HG03354 (cell line): ENCODE measurements around the gene EPHA3.
"Not testable (repeated sequence)": the region's sequence is repeated elsewhere in the genome, so short reads cannot be mapped to it uniquely, and the experiment has no call there.

ENCODE experiments used
- ATAC-seq: cut with Tn5 transposase; IDR thresholded peaks from one replicate; pipeline ENCODE4 v1.9.1; 2021; ENCODE audit warnings: mild to moderate bottlenecking; ENCODE audit not compliant: unreplicated experiment, poor library complexity, severe bottlenecking

The EPHA3 gene

DNA sequence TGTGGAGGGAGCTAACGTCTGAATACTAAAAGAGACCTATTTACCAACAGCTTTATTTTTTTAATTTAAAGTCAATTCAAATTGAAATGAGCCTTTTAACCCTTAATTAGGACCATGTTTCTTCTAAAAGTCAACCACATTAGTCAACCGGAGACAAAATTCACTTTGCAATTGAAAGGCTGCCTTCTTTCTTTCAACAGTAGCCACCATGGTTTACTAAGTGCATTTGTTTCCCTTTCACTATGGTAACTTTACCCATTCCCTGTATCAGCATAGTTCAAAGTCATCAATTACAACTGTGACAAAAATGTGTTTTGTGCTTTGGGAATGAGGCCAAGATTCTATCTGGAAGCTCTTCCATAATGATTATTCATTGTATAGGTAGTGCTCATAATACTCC is 225.4 kb downstream of the EPHA3 start:
- no peak for ATAC-seq

DNA sequence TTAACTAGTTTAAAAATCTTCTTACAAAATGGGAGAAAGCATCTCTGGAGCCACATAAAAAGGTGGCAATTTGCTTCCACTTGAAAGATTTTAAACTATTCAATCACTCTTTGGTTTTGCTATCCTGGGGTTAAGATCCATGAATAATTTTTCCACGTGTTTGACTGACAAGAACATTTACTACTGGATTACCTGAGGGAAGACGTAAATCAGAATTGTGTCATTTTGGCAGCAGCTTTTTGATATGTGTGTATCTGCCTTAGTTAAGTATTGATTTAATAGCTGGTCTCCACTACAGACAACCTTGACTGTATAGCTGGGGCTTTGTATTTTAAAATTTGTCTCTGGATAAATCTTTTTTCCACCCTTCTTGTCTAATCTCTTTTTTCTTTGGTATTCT is 228.3 kb downstream of the EPHA3 start:
- no peak for ATAC-seq

DNA sequence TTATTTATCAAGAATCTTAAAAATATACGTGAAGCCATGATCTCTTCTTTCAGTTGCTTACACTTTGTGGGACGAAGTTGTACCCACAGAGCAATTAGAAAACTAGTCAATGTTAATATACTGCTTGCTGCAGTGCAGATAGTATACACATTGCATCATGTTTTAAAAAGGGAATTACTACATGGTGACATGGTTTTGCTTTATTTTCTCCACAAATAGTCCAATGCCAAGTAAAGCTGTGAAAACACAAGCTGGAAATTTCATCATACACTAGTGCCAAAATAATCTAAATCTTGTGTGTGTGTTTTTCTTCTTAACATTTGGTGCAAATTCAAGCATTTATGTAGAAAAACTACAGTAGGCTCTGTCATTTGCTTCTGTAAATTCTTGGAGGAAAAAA is 233.0 kb downstream of the EPHA3 start:
- no peak for ATAC-seq

DNA sequence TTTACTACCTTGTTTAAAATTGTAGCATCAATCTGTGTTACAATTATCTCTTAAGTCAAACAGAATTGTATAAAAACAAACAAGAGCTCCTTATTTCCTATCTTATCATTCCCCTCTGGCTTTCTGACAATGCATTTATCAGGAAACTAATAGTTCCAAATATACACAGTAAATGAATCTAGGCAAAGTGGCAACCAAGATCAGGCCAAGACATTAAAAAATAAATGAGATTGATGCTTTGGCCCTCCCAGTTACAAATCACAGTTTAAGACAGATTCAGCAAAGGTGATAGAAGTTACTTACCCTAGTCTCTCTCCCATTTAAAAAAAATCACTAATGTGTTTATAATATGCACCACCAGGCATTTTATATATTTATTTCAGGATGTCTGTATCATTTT is 236.7 kb downstream of the EPHA3 start:
- no peak for ATAC-seq

DNA sequence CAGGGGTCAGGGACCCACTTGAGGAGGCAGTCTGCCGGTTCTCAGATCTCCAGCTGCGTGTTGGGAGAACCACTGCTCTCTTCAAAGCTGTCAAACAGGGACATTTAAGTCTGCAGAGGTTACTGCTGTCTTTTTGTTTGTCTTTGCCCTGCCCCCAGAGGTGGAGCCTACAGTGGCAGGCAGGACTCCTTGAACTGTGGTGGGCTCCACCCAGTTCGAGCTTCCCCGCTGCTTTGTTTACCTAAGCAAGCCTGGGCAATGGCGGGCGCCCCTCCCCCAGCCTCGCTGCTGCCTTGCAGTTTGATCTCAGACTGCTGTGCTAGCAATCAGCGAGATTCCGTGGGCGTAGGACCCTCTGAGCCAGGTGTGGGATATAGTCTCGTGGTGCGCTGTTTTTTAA is 243.5 kb downstream of the EPHA3 start:
- ATAC-seq = not testable (repeated sequence)

DNA sequence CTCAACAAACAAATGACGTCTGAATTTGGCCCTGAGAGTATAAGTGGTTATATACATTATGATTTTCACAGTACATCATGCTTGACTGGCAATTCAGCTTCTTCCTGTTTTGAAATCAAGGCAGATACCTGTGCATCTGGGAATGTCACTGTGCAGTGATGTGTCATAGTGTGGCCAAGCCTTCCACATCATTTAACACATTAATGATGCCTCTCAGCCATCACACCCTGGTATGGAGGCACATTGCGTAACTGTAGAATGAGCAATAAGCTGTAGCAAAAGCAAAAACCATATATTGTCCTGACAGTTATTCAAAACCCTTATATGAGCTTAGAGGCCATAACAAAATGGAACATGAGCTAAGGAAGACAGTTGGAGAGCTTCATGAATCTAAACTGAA is 246.0 kb downstream of the EPHA3 start:
- ATAC-seq = no peak

DNA sequence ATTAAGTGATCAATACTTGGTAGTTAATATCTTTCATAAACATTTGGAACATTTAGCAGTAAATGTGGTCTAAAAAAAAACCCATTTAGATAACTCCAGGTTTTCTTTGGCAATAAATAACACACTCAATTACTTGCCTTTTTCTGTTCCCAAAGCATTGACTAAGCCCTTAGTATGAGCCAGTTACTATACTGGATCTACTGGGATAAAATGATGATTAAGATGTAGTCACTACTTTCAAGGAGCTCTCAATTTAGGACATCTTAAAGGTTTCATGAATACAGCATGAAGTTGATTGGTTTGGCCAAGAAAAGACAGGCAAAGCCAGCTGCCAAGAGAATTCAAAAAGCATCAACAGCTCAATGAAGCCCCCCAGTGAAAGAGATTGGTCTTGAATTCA is 250.9 kb downstream of the EPHA3 start:
- ATAC-seq = no peak

DNA sequence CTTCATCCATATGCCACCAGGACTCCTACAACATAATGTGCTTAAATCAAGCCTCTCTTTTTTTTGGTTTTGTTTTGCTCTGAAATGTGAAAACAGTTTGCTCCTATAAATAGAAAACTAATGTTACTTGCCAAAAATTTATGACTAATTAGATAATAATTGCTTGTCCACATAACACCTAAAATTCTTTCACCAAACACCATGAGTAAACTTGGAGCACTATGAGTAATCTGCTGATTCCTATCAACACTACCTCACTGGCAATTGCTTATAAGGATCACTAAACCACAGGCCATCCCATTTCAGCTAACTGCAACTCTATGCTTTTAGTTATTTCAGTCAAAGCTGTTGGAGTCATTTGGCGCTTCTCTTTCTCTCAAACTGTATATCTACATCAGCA is 252.7 kb downstream of the EPHA3 start:
- ATAC-seq = no peak

DNA sequence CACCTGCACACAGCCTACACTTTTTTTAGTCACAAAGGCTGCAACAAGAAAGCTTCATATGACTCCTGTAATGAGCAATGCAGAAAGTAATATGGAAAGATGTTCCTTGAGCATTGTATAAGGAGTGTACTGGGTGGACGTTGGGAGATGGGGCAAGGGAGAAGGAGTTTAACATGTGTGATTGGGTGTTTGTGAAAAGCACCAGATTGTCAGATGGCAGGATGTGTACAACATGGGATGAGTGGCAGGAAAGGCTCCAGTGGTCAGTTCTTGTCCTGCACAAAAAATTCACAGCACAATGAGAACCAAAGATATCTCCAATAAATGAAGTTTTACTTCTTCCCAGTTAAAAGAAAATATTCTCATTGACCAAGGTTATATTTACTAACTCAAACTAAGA is 255.1 kb downstream of the EPHA3 start:
- no peak for ATAC-seq

DNA sequence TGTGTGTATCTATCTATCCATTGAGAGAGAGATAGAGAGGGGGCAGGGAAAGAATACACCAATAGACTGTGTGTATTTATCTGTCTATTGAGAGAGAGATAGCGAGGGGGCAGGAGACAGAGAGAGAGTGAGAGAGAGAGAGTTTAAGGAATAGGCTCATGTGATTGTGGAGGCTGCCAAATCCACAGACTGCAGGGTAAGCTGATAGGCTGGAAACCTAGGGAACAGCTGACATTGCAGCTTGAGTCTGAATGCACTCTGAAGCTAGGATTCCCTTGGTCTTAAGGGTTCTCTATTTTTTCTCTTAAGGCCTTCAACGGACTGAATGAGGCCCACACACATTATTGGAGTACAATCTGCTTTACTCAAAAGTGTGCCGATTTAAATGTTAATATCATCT is 255.8 kb downstream of the EPHA3 start:
- no peak for ATAC-seq

DNA sequence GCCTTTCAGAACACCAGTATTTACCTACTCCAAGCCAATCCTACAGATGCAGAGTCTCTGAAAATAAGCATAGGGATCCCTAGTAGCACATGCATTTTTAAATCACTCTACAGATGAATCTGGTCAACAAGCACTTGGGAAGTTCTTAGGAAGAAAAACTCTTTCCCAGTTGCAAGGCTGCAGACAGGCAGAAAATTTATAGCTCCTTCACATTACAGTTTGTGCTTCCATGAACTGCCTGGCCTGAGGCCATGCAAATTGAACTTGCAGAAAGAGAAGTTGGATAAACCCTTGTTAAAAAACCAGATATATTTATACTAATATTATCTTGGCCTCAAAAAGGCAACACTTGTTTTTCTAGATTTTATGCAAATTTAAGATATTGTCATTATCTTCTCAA is 256.9 kb downstream of the EPHA3 start:
- no peak for ATAC-seq

DNA sequence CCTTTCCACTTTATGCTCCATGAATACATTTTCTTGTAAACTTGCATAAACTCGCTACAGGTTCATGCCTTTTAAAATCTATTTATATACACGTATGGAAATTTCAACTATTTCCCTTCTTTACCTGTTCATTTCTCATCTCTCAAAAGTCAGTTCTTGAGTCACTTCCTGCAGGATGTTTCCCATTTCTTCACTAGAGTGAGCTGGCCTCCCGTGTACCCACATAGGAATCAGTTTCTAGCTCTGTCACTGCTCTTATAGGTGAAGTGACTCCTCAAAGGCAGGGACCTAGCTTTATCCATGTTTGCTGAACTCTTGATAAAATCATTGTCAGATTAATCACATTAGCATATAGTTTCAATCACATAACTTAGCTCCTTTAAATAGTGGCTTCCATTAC is 259.7 kb downstream of the EPHA3 start:
- no peak for ATAC-seq

DNA sequence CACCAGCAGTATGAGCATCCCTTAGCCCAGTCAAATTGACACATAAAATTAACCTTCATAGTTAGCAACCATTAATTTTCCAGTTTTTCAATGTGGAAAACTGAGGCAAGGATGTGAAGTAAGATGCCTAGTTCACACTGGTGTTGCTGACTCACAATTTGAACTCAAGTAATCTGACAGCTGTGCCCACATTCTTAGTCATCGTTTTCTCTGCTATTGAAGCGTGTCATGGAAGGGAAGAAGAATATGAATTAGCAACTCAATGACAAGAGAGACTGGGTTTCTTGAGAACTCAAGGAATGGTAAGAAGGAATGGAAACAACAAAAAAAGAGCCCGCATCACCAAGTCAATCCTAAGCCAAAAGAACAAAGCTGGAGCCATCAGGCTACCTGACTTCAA is 261.4 kb downstream of the EPHA3 start:
- no peak for ATAC-seq

DNA sequence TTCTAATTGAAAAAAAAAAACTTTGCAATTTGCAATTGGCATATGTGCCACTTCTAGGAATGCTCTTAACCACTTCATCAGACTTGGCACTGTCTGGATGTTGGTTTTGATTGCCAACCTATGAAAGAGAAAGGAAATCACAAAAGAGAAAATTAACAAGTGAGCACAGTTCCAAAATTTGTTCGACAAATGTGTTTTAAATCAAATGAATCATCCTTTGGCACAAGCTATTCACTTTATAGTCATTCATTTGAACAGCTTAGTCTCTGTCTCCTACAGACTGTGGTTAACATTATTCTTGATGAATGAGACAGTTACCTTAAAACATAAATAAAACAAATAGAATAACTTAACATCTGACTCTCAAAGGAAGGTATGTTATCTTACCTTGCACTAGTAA is 265.0 kb downstream of the EPHA3 start:
- ATAC-seq = no peak

DNA sequence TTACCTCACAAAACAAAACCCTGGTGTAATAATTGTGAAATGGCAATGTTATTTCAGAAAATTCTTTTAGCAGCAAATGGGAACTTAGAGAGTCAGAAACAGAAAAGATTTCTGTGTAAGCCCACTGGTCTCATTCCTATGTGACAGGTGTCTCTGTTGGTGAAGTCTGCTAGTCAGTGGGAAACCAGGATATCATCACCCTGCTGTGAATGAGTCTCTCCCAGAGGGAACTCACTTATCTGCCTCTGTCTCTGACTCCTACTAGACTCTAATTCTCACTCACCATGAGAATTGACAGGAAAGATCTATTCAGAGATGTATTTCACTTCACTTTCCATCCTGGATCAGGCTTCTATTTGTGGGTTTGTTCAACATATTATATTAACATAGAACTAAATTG is 266.0 kb downstream of the EPHA3 start:
- ATAC-seq = no peak

DNA sequence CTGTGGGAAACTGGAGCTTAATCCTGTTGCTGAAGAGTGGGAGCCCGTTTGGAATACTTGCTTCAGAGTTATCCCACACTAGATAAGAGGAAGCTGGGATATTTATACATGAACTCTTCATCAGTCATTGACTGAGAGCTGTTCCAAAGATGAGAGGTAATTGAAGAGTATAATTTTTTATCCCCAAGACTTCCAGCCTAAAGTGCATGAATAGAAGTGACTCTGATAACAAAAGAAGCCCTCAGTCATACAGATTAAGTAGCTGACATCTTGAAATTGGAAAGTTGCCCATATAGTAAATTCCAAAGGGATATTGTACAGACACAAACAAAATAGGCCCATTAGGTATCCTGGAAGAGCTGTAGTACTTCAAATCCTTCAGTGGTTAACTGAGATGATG is 268.0 kb downstream of the EPHA3 start:
- no peak for ATAC-seq

DNA sequence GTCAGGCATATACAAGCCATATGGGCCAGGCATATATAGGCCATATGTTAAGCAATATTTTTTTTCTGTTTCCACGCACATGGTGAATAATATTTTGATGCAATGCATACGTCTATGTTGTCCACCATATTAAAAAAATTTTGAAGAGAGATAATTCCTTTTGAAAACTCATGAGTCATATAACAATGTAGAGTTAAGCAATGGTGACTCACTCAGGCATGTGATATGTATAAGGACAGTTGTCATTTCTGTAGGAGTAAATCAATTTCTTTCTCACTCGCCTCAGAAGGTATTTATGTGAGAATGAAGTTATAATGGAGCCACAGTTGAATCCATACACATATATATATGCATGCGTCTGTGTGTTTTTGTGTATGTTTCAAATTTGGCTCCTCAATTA is 272.6 kb downstream of the EPHA3 start:
- no peak for ATAC-seq

DNA sequence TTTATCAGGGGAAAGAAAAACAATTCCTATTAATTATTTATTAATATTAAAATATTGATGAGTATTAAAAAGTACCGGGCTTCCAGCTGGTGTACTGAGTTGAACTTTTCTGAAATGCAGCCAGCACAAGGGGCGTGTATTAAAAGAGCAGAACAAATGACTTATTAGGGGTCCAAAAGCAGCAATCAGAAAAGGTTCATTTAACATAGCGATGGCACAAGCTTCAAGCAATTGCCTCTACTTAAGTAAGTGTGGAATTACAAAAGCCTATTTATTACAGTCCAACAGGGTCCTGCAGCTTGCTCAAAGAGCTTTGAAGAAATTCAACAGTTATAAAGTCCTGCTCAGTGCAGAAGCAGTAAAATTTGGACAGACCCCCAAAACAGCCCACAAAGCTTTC is 285.6 kb downstream of the EPHA3 start:
- ATAC-seq = no peak

DNA sequence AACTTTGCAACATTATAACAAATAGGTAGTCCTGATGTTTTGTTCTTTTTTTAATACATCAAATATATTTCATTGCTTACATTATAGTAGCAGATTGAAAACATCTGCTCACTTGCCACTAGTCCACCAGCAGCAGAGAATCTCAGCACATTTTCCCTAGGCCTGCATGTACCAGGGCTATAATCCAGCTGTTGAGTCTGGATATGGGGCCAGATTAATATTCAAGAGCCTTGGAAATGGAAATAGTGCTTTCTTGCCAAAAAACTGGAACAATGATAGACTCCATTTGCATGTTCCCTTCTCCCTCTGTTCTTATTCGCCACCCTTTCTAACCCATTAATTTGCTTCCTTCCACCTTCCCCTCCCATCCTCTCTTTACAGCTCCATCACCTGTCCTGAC is 288.0 kb downstream of the EPHA3 start:
- ATAC-seq = no peak

DNA sequence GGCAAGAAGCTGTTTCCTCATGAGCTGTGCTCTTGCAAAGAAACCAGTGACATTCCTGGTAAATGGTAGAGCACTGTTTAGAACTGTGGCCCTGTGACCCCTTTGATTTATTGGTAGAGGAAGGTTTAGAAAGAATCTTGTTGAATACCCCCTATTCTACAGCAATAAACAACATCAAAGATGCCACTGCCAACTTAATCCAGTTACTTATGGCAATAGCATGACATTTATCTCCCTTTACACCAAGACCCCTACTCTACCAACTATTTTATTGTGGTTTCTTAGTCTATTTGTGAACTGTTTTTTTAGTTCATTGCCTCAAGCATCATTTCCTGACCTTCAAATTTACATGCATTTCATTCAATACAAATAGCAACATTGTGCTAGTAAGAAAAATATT is 288.6 kb downstream of the EPHA3 start:
- ATAC-seq = no peak

DNA sequence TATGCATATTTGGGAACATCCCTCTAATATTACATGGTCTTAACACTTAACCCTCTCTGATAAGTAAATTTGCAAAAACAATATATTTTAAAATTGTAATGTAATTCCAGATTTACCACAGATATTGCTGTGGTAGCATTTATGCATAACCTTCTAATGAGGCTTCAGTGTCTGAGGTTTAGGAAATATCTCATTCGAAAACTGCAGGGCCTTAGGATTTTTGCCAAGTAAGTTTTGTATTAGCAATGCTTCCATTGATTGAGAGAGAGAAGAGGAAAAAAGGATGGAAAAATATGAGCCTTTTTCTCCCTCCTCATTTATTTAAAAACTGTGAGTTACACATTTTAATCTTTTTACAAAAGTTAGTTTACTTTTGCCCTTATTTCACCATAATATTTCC is 294.6 kb downstream of the EPHA3 start:
- no peak for ATAC-seq

DNA sequence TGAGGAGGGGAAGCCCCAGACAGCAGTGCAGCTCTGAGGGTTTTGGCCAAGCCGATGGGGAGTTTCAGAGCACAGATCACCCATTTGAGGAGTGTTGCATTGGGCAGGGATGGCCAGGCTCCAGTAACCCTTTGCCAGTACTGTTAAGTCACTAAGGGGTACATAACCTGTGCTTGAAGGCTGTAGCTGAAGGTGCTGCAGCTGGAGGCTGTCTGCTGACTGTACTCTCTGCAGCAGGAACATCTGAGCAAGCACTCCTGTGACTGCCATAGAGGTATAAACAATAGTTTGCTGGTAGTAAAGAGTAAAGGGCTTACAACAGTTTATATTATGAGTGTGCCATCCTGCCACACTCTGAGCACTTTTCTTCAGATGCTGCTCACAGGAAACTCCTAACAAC is 297.8 kb downstream of the EPHA3 start:
- no peak for ATAC-seq

DNA sequence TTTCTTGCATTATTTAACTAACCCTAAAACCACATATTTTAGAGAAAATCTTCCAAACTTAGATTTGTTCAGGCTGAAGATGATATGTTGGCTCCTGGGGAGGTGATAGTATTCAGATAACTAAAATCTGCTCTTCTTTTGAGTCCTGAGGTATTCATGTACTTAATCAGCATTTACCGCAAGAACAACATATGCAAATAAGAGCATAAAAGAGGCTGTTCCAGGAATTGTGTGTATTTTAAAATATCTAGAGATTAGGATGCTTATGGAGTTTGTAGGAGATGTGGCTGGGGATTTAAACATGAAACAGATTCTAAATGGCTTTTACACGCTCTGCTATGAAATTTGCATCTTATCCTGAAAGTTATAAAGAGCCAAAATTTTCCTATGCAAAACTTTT is 298.2 kb downstream of the EPHA3 start:
- ATAC-seq = no peak
